Measurements from ENCODE around the gene TMPRSS3. TPM values are rescaled to one million over a fixed set of nuclear protein-coding genes. Genes with fewer than 3 reads are reported as not detected.

Gene TMPRSS3
- total RNA-seq, 1 donor from 2014 or later, result not detected

- H3K4me1 Mint-ChIP-seq, result peaks cover 18% of the 10 kb centered on the region
Measured at GRCh38 chr21:42403611-42404231, 7.9 kb upstream of the TMPRSS3 start, which contains the start of gene UBASH3A. Gene UBASH3A, plus strand, starts transcription at chr21:42403902. Its CDS starts 44 bp downstream, at chr21:42403946.

DNA sequence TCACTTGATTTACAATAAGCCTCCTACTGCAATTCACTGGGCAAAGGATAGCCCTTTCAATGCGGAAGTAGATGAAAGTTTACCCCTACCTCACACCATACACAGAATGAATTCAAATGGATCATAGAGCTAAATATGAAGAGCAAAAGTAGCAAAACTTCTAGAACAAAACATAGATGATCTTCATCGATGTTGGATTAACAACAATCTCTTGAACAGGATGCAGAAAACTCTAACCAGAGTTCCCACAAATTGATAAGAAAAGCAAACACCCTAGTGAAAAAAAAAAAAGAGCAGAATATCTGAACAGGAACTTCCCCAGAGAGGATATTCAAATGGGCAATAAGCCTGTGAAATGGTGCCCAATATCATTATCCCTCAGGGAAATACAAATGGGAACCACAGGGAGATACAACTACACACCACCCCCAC, 6.0 kb upstream of the TMPRSS3 start:
- Mint-ChIP-seq H3K36me3 (ENCODE audit: low read depth) (no peaks in the 10 kb centered on the region), H3K4me3 (no peak overlapping the region), H3K27me3 (ENCODE audit: low read depth) (no peaks in the 10 kb centered on the region), H3K4me1 (peaks cover 26% of the 10 kb centered on the region), H3K27ac (ENCODE audit: unreplicated experiment) (no peak overlapping the region), H3K9me3 (no peaks in the 10 kb centered on the region)
- DNase-seq (ENCODE audit: low read depth, low spot score), result no peak
- TF ChIP-seq CTCF (conservative IDR thresholded peaks at IDR 0.05), result no peak

More at GRCh38 chr21:42403611-42404231, 7.9 kb upstream of the TMPRSS3 start, which contains the start of gene UBASH3A:
- Mint-ChIP-seq H3K4me3 (no peak within 1 kb of the TSS), H3K27ac (ENCODE audit: unreplicated experiment) (peak within 1 kb of the TSS; percentile 86), H3K36me3 (ENCODE audit: low read depth) (no peaks in the 10 kb centered on the region), H3K27me3 (ENCODE audit: low read depth) (no peaks in the 10 kb centered on the region), H3K9me3 (no peaks in the 10 kb centered on the region)
- no peak for DNase-seq (ENCODE audit: low read depth, low spot score)
- TF ChIP-seq CTCF (conservative IDR thresholded peaks at IDR 0.05), result no peak

GRCh38 chr21:42401154-42401553, 5.3 kb upstream of the TMPRSS3 start:
- Mint-ChIP-seq H3K36me3 (ENCODE audit: low read depth) (no peaks in the 10 kb centered on the region), H3K4me1 (peaks cover 26% of the 10 kb centered on the region), H3K9me3 (no peaks in the 10 kb centered on the region), H3K4me3 (no peak overlapping the region), H3K27me3 (ENCODE audit: low read depth) (no peaks in the 10 kb centered on the region), H3K27ac (ENCODE audit: unreplicated experiment) (no peak overlapping the region)
- DNase-seq (ENCODE audit: low read depth, low spot score), result no peak
- no peak for TF ChIP-seq CTCF (conservative IDR thresholded peaks at IDR 0.05)

GRCh38 chr21:42400525-42400924, 4.7 kb upstream of the TMPRSS3 start:
- TF ChIP-seq CTCF (conservative IDR thresholded peaks at IDR 0.05), result no peak
- DNase-seq (ENCODE audit: low read depth, low spot score), result no peak
- H3K36me3 Mint-ChIP-seq (ENCODE audit: low read depth), result no peaks in the 10 kb centered on the region
- no peaks in the 10 kb centered on the region for H3K27me3 Mint-ChIP-seq (ENCODE audit: low read depth)
- H3K27ac Mint-ChIP-seq (ENCODE audit: unreplicated experiment), result no peak overlapping the region
- H3K4me3 Mint-ChIP-seq, result no peak overlapping the region
- peaks cover 24% of the 10 kb centered on the region for H3K4me1 Mint-ChIP-seq
- H3K9me3 Mint-ChIP-seq, result no peaks in the 10 kb centered on the region

- no peak for TF ChIP-seq CTCF (conservative IDR thresholded peaks at IDR 0.05)
- Mint-ChIP-seq H3K4me1 (peaks cover 10% of the 10 kb centered on the region), H3K27ac (ENCODE audit: unreplicated experiment) (no peak overlapping the region), H3K4me3 (no peak overlapping the region), H3K27me3 (ENCODE audit: low read depth) (no peaks in the 10 kb centered on the region), H3K9me3 (no peaks in the 10 kb centered on the region), H3K36me3 (ENCODE audit: low read depth) (no peaks in the 10 kb centered on the region)
- DNase-seq (ENCODE audit: low read depth, low spot score), result no peak
Measured at GRCh38 chr21:42398436-42399028, 2.7 kb upstream of the TMPRSS3 start.

Measured in neural crest cell (in vitro differentiated cells).